ENCODE measurements around the gene SHISAL2B.
"Not testable (repeated sequence)": the region's sequence is repeated elsewhere in the genome, so short reads cannot be mapped to it uniquely, and the experiment has no call there.

Gene SHISAL2B

GRCh38 chr5:64706074-64706473 is 15.8 kb downstream of the SHISAL2B start:
- DNase-seq: not testable (repeated sequence)

DNA sequence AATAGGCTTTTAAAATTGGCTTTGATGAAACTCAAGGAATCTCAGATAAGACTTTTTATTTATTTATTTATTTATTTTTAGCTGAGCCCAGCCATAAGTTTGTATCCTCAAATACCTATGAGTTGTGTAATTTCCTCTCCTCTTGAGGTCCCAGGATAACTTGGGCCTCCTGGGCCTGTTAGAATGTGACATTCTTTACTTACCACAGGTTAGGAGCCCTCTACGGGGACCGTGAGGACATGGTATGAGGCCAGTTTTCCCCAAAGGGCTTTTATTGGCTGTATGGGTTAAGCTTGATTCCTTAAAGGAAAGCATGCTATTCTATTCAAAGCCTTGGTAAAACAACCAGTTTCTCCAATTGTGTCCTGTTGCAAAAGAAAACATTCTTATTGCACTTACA is 16.9 kb downstream of the SHISAL2B start:
- DNase-seq: no peak

DNA sequence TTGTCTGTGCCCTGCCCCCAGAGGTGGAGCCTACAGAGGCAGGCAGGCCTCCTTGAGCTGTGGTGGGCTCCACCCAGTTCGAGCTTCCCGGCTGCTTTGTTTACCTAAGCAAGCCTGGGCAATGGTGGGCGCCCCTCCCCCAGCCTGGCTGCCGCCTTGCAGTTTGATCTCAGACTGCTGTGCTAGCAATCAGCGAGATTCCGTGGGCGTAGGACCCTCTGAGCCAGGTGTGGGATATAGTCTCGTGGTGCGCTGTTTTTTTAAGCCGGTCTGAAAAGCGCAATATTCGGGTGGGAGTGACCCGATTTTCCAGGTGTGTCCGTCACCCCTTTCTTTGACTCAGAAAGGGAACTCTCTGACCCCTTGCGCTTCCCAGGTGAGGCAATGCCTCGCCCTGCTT is 24.2 kb downstream of the SHISAL2B start:
- not testable (repeated sequence) for DNase-seq

- DNase-seq: no peak
Observed at GRCh38 chr5:64722588-64722987, 32.3 kb downstream of the SHISAL2B start.

DNA sequence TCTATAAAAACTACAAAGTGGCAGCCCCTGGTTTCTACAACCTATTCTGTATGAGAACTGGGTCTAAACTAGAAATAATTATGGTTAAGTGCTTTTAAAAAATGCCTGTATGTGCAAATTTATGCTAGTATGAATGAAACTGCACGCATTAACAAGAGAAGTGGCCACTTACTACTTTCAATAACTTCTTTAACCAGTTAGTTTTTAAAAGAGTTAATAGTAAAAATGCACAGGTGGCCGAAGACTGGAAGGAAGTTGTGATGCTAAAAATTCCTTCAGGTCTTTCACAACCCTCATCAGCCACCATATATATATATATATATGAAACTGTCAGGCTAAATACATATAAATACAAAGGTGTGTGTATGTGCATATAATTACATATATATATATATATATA is 36.8 kb downstream of the SHISAL2B start:
- DNase-seq: no peak

DNA sequence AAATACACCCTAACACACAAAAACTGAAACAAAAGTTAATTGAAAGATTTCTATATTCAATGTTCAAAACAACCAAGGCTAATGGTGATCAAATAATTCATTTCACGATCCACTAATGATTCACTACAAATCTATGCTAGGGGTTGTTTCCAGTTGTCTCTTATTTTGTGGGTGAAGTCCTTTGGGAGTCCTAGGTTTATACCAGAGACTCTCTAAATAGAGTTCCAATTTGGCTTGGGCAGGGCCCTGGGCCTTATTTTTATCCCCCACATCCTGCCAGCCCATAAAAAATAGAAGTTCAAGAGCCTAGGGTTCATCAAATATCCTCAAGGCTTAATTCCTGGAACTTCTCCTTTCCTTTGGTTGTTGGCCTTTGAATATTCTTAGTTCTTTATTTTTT is 52.1 kb downstream of the SHISAL2B start:
- no peak for DNase-seq

DNA sequence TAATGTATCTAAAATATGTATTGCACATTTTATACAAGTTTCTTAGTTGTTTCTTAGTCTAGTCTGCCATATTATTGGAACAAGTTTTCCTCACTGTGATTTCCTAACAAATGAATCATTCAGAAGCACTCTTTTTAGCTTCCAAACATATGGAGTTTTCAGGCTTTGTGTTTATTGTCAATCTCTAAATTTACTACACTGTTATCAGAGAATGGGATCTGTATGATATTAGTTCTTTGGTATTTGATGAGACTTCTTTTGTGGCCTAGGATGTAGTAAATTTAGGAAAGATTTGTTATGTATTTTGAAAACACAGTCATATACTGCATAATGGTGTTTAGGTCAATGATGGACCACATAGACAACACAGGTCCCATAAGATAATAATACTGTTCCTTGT is 52.5 kb downstream of the SHISAL2B start:
- DNase-seq: no peak

DNA sequence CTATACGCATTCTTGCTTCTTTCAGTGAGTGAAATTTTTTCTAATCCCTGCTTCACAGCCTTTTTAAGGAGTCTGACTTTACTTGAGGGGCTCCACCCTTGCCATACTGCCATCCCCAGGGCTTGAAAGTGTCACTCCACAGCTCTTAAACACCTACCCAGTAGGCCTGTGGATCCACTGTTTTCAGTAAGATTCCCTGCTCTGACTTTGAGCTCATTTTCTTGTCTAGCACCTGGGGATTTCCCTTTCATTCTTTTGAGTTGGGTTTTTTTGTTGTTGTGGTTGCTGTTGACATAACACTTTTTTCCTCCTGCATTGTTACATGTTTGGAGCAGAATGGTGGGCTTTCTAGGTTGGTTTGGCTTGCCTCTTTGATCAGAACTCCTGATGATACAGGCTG is 54.6 kb downstream of the SHISAL2B start:
- DNase-seq: no peak

GRCh38 chr5:64746446-64746845 is 56.1 kb downstream of the SHISAL2B start:
- DNase-seq: no peak

DNA sequence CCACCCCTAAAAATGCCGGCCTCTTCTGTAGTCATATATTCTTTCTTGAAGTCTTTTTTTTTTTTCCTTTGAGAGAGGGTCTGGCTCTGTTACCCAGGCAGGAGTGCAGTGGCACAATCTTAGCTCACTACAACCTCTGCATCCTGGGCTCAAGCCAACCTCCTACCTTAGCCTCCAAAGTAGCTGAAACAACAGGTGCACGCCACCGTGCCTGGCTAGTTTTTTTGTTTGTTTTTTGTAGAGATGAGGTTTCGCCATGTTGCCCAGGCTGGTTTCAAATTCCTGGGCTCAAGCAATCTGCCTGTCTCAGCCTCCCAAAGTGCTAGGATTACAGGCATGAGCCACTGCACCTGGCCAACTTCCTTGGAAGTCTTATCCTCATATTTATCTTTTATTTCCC is 59.1 kb downstream of the SHISAL2B start:
- no peak for DNase-seq

- DNase-seq: no peak
Observed at GRCh38 chr5:64754066-64754465, 63.8 kb downstream of the SHISAL2B start.

DNA sequence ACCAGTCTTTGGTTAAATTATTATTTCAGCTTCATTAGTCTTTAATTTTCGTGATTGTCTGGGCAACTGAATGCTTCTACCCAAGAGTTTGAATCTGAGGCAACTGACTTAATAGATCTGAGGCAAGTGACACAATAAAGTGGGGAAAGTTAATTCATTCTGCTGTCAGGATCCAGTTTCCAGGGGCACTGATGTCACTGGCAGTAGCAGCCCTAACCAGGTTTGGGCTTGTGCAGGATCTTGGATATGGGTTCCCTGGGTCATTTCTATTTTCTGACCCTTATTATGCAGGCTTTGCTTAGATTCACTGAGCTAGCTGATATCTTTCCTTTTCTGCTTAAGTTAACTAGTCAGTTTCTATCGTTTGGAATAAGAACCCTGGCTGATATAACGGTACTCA is 68.6 kb downstream of the SHISAL2B start:
- DNase-seq: no peak

- no peak for DNase-seq
Observed at GRCh38 chr5:64759960-64760660, 69.8 kb downstream of the SHISAL2B start.

DNA sequence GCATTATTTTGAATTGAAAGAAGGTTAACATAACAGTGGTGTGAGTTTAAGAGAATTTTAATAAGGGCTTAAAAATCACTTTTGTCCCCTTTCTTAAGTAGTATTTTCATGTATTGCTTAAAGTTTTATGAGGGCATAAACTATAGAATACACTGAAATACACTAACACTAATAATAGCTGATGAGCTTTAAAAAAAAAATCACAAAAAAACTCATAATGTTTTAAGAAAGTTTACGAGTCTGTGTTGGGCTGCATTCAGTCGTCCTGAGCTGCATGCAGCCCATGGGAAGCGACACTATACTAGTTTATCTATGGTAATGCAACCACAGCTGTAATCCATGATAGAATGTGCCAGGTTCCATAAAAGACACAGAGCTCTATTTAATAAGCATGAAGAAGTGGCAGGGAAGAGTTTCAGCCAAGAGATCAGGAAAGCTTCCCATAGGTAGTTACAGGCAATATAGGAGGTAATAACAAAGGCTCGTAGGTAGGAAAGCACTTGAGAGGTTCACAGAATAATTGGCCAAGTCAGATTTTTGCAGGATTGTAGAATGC is 73.7 kb downstream of the SHISAL2B start:
- DNase-seq: no peak

DNA sequence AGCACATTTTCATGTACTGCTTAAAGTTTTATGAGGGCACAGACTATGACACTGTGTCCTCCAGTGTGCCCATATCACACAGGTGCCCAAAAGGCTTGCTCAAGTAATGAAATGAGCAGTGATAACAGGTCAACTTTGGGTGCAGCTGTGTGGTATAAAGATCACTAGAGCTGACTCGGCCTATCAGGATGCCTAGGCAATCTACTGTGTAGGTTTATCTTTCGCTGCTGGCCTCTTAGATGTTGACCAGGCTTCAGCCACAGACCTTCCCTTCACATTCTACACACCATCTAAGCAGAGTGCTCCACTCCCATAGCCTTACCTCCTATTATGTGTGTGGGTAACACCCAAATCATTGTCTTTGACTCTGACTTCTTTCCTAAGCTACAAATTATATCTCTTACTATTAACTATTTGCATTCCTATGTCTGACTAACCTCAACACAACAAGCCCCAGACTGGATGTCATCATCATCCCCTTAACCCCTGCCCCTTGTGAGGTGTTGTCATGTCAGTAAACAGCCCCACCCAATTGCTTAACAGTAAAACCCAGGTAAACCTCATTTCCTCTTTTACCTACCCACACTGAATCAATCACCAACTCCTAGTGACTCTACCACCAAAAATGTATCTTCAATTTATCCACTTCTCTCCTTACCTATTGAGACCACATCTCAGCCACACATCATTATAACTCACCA is 75.7 kb downstream of the SHISAL2B start:
- DNase-seq: no peak

DNA sequence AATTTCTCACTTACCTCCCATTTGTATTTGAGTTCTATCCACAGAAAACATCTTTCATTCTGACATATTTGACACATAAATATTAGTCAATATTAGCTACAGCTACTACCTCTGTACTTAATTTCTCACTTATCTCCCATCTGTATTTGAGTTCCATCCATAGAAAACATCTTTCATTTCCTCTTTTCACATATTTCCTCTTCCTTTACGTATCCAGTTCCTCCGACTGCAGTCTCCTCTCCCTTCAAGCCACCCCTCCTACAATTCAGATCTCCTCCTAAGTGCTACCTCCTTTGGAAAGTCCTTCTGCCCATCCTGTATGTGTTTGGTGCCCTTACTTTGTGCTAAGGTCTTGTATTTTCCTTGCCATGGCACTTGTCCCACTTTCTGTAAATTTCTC is 76.6 kb downstream of the SHISAL2B start:
- no peak for DNase-seq
